Endometrial microvascular endothelial cells (primary cell): ENCODE data around the gene GFPT2. TPM values are rescaled to one million over a fixed set of nuclear protein-coding genes. Genes with fewer than 3 reads are reported as not detected.
"Not testable (repeated sequence)": the region's sequence is repeated elsewhere in the genome, so short reads cannot be mapped to it uniquely, and the experiment has no call there.

Experiments used
- in situ Hi-C: cut with HindIII; loops from 2 replicates; pipeline ENCODE4 v1.10.0; 2017; ENCODE audit warnings: low sequenced_read_pairs, low pct_unique_long_range_greater_than_20kb; ENCODE audit errors: inconsistent ontology term
- total RNA-seq: library from RNA; depleted of rRNA; stranded (reverse); fragments of >200 nt; gene quantifications from one replicate; pipeline ENCODE4 v1.2.3, GENCODE V29; 2015; ENCODE audit errors: inconsistent ontology term

GFPT2 gene
- total RNA-seq, 1 donor from 2014 or later = 6.2 TPM

- in situ Hi-C loops = no loop called here
Observed at GRCh38 chr5:180323160-180323559, 30.0 kb downstream of the GFPT2 start.

GRCh38 chr5:180318456-180319089 lies 34.6 kb downstream of the GFPT2 start:
- in situ Hi-C loops = no loop called here

GRCh38 chr5:180316586-180316985 lies 36.5 kb downstream of the GFPT2 start:
- in situ Hi-C loops = no loop called here

- in situ Hi-C loops = no loop called here
Observed at GRCh38 chr5:180315762-180316212, 37.3 kb downstream of the GFPT2 start.

- in situ Hi-C loops = no loop called here
Observed at GRCh38 chr5:180313677-180314505, 39.2 kb downstream of the GFPT2 start.

GRCh38 chr5:180311216-180311615 lies 41.9 kb downstream of the GFPT2 start:
- in situ Hi-C loops = no loop called here

GRCh38 chr5:180306796-180307195 lies 46.3 kb downstream of the GFPT2 start:
- in situ Hi-C loops = no loop called here

GRCh38 chr5:180305481-180305880 lies 47.7 kb downstream of the GFPT2 start:
- in situ Hi-C loops = no loop called here

GRCh38 chr5:180304431-180305375 lies 48.4 kb downstream of the GFPT2 start:
- in situ Hi-C loops = no loop called here

- in situ Hi-C loops = no loop called here
Observed at GRCh38 chr5:180304016-180304292, 49.2 kb downstream of the GFPT2 start.

GRCh38 chr5:180303226-180304015 lies 49.7 kb downstream of the GFPT2 start:
- in situ Hi-C loops = no loop called here

- in situ Hi-C loops = no loop called here
Observed at GRCh38 chr5:180302256-180302655, 50.9 kb downstream of the GFPT2 start.

GRCh38 chr5:180301253-180301652 lies 51.9 kb downstream of the GFPT2 start:
- in situ Hi-C loops = no loop called here

- in situ Hi-C loops = no loop called here
Observed at GRCh38 chr5:180299526-180299925, 53.6 kb downstream of the GFPT2 start.

GRCh38 chr5:180299014-180299413 lies 54.1 kb downstream of the GFPT2 start:
- in situ Hi-C loops = not testable (repeated sequence)

- in situ Hi-C loops = no loop called here
Observed at GRCh38 chr5:180297587-180298282, 55.4 kb downstream of the GFPT2 start.

GRCh38 chr5:180296771-180297170 lies 56.4 kb downstream of the GFPT2 start:
- in situ Hi-C loops = no loop called here

- in situ Hi-C loops = no loop called here
Observed at GRCh38 chr5:180294913-180295555, 58.1 kb downstream of the GFPT2 start.
